Muscle of leg (tissue), 11 donors: ENCODE results near the gene ELL. TPM values are rescaled to one million over a fixed set of nuclear protein-coding genes. Genes with fewer than 3 reads are reported as not detected.
A peak's percentile ranks its signal among the peaks of the same experiment; 100 is the strongest.

Experiments used
- DNase-seq: peaks from one replicate; pipeline ENCODE4 v3.0.0; 2013
- H3K27ac ChIP-seq: one replicate; pipeline ENCODE4 v1.5.1; 2013; ENCODE audit warnings: mild to moderate bottlenecking, low read length, control low read depth
- H3K27me3 ChIP-seq: one replicate; pipeline ENCODE4 v1.6.1; 2013; ENCODE audit warnings: low read length; ENCODE audit not compliant: control insufficient read depth, insufficient read depth
- H3K36me3 ChIP-seq: one replicate; pipeline ENCODE4 v1.6.1; 2013; ENCODE audit warnings: low read length; ENCODE audit not compliant: control insufficient read depth, insufficient read depth
- H3K4me1 ChIP-seq: one replicate; pipeline ENCODE4 v1.6.1; 2013; ENCODE audit warnings: low read length; ENCODE audit not compliant: control insufficient read depth, insufficient read depth
- H3K4me3 ChIP-seq: one replicate; pipeline ENCODE4 v1.5.1; 2013; ENCODE audit warnings: low read length, control low read depth
- H3K9me3 ChIP-seq: replicated peaks from 2 replicates; pipeline ENCODE4 v1.6.1; 2013; ENCODE audit warnings: low read depth, low read length; ENCODE audit not compliant: control insufficient read depth
- WGBS: methylation state at CpG from one replicate; pipeline ENCODE4 v1.1.5; 2013; ENCODE audit warnings: missing lambda C conversion rate; ENCODE audit not compliant: insufficient coverage; 5-methylcytosine and 5-hydroxymethylcytosine counted together
- polyA plus RNA-seq, 8 donors: library from polyadenylated mRNA; unstranded; fragments of 120-200 nt; gene quantifications; one replicate each; pipeline versions ENCODE4 v1.2.1 to v1.2.3, GENCODE V29; 2013; ENCODE audit warnings: inconsistent platforms in 1 of 8, low replicate concordance in 1 of 8; ENCODE audit not compliant: insufficient read length in 8 of 8, insufficient read depth in 1 of 8
- total RNA-seq: library from RNA; stranded (reverse); fragments of 120-200 nt; gene quantifications from one replicate; pipeline ENCODE4 v1.2.4, GENCODE V29; 2013

ELL gene
- total and polyA plus RNA-seq, 9 donors, result 11.4 to 20.3 (median 16.7) TPM

- WGBS, result 70% methylated on average over 6 of the region's 12 CpGs
- Histone ChIP-seq H3K9me3 (no peaks in the 10 kb centered on the region), H3K4me3 (no peak overlapping the region), H3K27me3 (peaks cover 2% of the 10 kb centered on the region), H3K27ac (no peak overlapping the region), H3K36me3 (peaks cover 7% of the 10 kb centered on the region), H3K4me1 (peaks cover 89% of the 10 kb centered on the region)
- DNase-seq, result peak; percentile 20
These were observed 100.4 kb downstream of the ELL start for GRCh38 chr19:18421371-18421959.

DNA sequence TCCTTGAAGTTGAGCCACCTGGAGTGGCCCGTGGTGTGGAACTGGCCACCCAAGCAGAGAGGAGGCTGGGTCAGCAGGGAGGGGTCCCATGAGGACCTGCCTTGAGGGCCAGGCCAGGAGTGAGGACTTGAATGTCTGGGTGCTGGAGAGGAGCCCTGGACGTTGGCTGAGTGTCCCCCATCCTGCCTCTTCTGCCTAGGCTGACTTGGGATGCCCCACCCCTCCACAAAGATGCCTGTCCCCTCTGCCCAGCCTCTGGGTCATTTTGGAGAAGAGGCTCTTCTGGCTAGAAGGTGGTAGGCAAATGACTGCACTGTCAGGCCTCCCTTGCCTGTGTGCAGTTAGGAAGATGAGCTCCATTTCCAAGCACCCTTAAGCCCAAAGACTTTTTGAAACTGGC is 100.9 kb downstream of the ELL start:
- peak; percentile 34 for DNase-seq
- Histone ChIP-seq H3K36me3 (peaks cover 7% of the 10 kb centered on the region), H3K4me1 (peaks cover 89% of the 10 kb centered on the region), H3K4me3 (peak overlapping the region; percentile 77), H3K9me3 (no peaks in the 10 kb centered on the region), H3K27ac (no peak overlapping the region), H3K27me3 (peaks cover 2% of the 10 kb centered on the region)
- 0% methylated on average over 1 of the region's 2 CpGs for WGBS

- WGBS, result under 1% methylated on average over 96 of the region's 97 CpGs
- Histone ChIP-seq H3K27me3 (peaks cover 2% of the 10 kb centered on the region), H3K9me3 (no peaks in the 10 kb centered on the region), H3K4me1 (peaks cover 89% of the 10 kb centered on the region), H3K27ac (peak overlapping the region; percentile 77), H3K36me3 (peaks cover 7% of the 10 kb centered on the region), H3K4me3 (peak overlapping the region; percentile 77)
- DNase-seq, result peak; percentile 69
These were observed 102.0 kb downstream of the ELL start for GRCh38 chr19:18419699-18420460.

DNA sequence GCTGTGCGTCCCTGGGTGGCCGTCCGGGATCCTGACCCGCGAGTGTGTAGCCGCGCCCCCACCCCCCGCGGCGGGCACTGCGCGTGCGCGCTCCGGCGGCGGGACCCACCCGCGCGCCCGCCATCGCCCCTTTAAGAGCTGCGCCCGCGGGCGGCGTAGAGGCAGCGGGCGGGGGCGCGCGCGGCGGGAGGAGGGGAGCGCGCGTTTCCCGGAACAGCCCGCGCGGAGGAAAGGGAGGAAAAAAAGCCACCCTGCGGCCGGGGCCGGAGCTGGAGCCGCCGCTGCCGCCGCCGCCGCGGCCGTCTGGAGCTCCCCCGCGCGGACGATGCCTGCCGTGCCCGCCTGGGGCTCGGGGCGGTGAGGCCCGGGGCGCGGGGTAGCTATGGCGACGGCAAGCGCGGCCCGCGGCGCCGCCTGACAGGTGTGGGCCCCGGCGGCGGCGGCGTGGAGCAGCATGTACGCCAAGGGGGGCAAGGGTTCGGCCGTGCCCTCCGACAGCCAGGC is 102.6 kb downstream of the ELL start, which contains the start of gene SSBP4:
Gene SSBP4 (plus strand): TSS at position 204 of the 504 bp plus-strand sequence. CDS start 251 bp downstream, at position 455.
- H3K36me3 ChIP-seq, result peaks cover 7% of the 10 kb centered on the region
- H3K27me3 ChIP-seq, result peaks cover 2% of the 10 kb centered on the region
- no peaks in the 10 kb centered on the region for H3K9me3 ChIP-seq
- peak within 1 kb of the TSS; percentile 100 for H3K27ac ChIP-seq
- H3K4me3 ChIP-seq, result peak within 1 kb of the TSS; percentile 77
- whole genome bisulfite sequencing, result under 1% methylated on average over 79 of the region's 80 CpGs
- DNase-seq, result peak; percentile 93
- H3K4me1 ChIP-seq, result peaks cover 89% of the 10 kb centered on the region

DNA sequence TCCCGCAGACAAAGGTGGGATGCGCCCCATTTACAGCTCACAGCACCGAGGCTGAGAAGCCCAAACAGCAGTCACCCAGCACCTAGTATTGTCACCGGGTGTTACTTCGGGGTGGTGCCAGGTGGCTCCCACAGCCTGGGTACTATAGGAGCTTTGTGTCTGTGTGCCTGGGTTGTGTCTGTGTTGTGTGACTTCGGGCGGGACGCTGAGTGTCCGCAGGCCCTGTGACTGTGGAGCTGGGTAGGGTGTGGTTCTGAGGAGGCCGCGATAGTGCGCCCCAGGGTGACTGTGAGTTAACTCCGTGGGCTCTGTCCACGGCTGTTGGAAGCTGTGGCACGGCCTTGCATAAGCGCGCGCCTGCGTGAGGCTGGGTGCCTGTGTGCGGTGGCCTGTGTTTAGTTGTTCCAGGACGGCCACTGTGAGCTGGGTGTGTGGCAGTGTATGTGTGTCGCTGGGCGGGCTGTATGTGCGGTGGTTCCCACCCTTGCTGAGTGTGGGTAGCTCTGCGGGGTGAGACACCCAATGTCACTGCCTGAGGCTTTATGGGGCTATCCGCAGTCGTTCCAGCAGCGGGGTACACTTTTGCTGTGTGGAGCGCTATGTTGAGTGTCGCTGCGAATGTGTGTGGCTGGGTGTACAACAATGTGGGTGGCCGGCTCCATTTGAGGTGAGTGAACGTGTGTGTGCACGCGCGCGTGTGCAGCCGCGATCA is 103.2 kb downstream of the ELL start:
- 14% methylated on average over 33 of the region's 39 CpGs for WGBS
- Histone ChIP-seq H3K27ac (peak overlapping the region; percentile 100), H3K36me3 (peaks cover 7% of the 10 kb centered on the region), H3K4me1 (peaks cover 87% of the 10 kb centered on the region), H3K4me3 (peak overlapping the region; percentile 31), H3K9me3 (no peaks in the 10 kb centered on the region), H3K27me3 (peaks cover 2% of the 10 kb centered on the region)
- DNase-seq, result no peak

DNA sequence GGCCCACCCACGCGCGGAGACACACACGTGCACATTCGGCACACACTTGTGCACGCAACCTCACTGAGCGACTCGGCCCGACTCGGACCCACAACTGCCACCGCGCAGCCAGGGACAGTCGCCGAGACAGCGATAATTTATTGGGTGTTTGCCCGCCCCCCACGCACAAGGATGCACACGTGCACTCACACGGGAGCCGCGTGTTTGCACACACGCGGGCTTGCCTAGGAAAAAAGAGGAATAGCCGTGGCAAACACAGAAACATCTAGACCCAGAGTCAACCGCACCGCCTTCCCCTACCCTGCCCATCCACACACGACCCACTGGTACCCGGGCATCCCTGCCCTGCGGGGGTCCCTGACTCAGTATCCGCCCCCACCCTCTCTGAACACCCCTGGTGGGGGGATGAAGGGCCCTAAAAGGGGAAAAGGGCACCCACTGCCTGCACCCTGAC is 103.8 kb downstream of the ELL start:
- H3K27me3 ChIP-seq, result peaks cover 2% of the 10 kb centered on the region
- peaks cover 81% of the 10 kb centered on the region for H3K4me1 ChIP-seq
- peak overlapping the region; percentile 29 for H3K4me3 ChIP-seq
- WGBS, result 1% methylated on average over 16 of the region's 30 CpGs
- no peaks in the 10 kb centered on the region for H3K9me3 ChIP-seq
- peak overlapping the region; percentile 100 for H3K27ac ChIP-seq
- peaks cover 4% of the 10 kb centered on the region for H3K36me3 ChIP-seq
- DNase-seq, result no peak

GRCh38 chr19:18417250-18418028 is 104.4 kb downstream of the ELL start:
- H3K9me3 ChIP-seq, result no peaks in the 10 kb centered on the region
- peaks cover 75% of the 10 kb centered on the region for H3K4me1 ChIP-seq
- peaks cover 1% of the 10 kb centered on the region for H3K36me3 ChIP-seq
- 0% methylated on average over 26 of the region's 53 CpGs for WGBS
- DNase-seq, result peak; percentile 97
- H3K27me3 ChIP-seq, result peaks cover 2% of the 10 kb centered on the region
- H3K27ac ChIP-seq, result peak overlapping the region; percentile 100
- peak overlapping the region; percentile 29 for H3K4me3 ChIP-seq

- WGBS, result 0% methylated on average over 42 of the region's 44 CpGs
- Histone ChIP-seq H3K36me3 (no peaks in the 10 kb centered on the region), H3K4me3 (peak overlapping the region; percentile 29), H3K9me3 (no peaks in the 10 kb centered on the region), H3K27me3 (peaks cover 2% of the 10 kb centered on the region), H3K27ac (peak overlapping the region; percentile 100), H3K4me1 (peaks cover 70% of the 10 kb centered on the region)
- peak; percentile 98 for DNase-seq
These were observed 105.1 kb downstream of the ELL start for GRCh38 chr19:18416778-18417249.

DNA sequence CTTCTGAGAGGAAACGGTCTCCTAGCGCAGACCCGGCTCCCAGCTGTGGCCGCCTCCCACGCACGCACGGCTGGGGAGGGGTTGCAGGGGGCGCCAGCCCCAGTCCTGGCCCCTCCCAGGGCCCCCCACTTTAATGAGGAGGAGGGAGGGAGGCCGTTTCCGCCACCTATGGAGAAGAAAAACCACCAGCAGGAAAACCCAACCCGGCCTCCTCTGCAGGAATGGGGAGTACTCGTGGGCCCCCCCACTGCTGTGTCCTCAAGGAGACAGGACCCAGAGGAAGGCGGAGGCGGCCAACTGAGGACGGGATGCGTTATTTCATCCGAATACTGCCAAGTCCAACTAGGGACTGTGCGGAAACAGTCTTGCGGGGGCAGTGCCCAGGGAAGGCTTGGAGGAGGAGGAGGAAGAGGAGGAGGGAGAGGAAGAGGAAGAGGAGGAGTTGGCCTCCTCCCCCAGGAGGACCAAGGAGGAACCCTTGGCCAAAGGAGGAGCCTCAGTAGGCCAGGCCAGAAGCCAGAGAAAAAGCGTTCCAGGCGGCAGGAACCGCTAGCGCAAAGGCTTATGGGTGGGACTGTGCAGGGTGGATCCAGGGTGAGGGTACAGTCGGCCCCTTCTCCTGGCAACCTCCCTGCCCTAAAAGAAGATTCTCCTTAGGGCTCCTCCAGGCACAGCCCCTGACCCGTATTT is 106.5 kb downstream of the ELL start:
- H3K36me3 ChIP-seq, result no peaks in the 10 kb centered on the region
- no peaks in the 10 kb centered on the region for H3K9me3 ChIP-seq
- H3K4me3 ChIP-seq, result peak overlapping the region; percentile 34
- peak; percentile 95 for DNase-seq
- H3K27me3 ChIP-seq, result peaks cover 2% of the 10 kb centered on the region
- peak overlapping the region; percentile 100 for H3K27ac ChIP-seq
- WGBS, result 2% methylated on average over 15 of the region's 25 CpGs
- H3K4me1 ChIP-seq, result peaks cover 58% of the 10 kb centered on the region
